GM18508 (cell line): ENCODE data around the gene SIRPA.

Experiments
- ATAC-seq: cut with Tn5 transposase; IDR thresholded peaks from one replicate; pipeline ENCODE4 v1.9.1; 2021; ENCODE audit warnings: moderate number of reproducible peaks; ENCODE audit not compliant: insufficient read depth, unreplicated experiment

Gene SIRPA

DNA sequence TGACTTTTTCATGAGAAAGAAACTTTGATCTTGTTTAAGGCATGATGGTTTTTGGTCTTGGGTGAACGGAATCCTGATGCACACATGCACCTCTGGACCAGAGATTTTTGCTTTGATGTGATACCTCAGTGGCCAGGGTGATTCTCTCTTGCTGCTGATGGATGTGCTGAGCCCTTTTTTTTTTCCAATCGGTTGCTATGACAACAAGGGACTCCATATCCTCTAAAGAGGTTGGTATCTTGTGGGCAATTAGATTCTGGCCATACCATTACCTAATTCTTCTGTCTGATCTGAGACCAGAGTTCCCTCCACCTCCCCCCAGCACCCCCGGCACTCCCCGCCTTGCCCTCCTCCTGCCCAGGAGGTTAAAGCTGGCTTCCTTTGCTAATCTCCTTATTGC, 73.8 kb downstream of the SIRPA start:
- ATAC-seq, result no peak

DNA sequence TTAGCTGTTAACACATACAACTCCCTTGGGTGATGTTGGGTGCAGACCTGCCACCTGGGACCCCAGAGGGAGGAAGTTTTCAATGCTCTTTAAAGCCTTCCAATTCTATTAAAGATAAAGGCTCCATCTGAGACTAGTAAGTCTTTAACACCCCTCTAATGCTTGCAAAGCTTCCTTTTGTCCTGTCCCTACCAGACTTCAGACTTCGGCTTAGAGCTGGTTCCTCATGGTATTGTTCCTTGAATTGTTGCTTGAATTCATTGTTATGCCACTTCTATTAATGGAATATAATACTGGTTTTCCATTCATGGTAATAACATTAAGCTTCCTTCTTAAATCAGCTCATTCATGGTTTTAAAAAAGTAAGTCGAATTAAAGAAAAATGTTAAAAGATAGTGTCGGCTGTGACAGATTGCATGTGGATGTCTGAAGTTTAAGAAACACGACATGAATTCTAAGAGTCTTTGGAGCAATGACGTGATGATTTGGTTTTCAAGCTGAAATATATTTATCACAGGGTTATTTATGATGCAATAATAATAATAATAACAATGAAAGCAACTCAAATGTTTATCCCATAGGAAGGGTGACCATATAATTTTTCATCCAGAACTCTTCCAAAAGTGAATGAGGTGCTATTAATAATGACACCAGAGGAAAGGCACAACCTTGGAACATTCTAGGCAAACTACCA, 76.8 kb downstream of the SIRPA start:
- no peak for ATAC-seq

DNA sequence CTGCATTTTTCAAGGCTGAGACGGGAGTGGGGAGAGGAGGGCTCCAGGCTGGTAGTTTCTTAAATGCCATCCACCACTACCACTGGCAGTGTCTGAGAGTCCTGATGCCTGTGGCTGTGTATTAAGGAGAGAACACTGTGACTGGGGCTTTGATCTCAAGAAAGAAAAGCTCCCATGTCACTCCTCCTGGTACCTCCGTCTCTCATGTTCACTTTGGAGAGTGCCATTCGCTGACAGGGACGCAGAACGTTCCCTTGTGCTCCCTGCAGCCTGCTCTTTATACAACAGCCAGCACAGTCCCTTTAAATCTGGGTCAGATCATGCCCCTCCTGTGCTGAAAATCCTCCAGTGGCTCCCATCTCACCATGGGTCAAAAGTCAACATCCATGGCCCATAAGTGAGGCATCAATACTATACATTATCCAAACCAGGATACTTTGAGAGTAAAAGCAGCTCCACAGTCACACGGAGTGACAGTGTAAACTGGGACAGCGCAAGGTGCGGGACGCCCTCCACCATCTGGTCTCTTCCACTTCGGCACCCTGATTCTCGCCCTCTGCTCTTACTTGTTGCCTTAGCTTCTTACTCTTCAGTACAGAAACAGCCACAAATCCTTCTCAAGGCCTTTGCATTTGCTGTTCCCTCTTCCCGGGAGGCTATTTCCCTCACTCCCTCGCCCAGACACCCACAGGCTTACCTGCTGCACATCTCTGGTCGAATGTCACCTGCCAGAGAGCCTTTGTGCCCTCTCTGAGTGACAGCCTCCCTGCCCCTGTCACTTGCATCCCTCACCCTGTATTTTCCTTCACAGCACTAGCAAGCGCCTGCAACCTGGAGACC, 78.6 kb downstream of the SIRPA start:
- no peak for ATAC-seq

GRCh38 chr20:1975291-1975690, 80.1 kb downstream of the SIRPA start:
- ATAC-seq, result no peak

GRCh38 chr20:1979106-1979778, 84.0 kb downstream of the SIRPA start:
- ATAC-seq, result no peak

DNA sequence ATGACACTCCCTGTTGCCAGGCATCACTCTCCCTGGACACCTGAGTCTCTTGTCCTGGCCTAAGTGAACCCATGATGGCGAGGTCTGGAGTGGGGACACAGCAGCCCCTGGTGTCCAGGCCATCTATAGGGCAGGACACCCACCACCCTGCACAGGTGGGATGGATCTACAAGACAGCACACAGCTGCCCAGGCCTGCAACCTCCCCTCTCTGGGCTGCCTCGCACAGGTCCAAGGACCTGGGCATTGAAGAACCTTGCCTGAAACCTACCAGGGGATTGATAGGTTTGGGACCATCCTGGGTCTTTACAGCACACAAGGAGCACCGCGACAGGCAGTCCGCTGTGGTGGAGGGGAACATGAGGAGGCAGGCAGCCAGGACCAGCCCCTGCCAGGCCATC, 87.5 kb downstream of the SIRPA start:
- no peak for ATAC-seq

GRCh38 chr20:1983301-1983700, 88.1 kb downstream of the SIRPA start:
- ATAC-seq, result no peak

GRCh38 chr20:1987826-1988225, 92.6 kb downstream of the SIRPA start:
- ATAC-seq, result no peak
